Osteocyte (in vitro differentiated cells): ENCODE data around the gene AUP1. TPM values are rescaled to one million over a fixed set of nuclear protein-coding genes. Genes with fewer than 3 reads are reported as not detected.

Experiments
- DNase-seq: peaks from one replicate; pipeline ENCODE4 v3.0.0; 2021; ENCODE audit warnings: mixed read lengths; ENCODE audit not compliant: unreplicated experiment; ENCODE audit errors: extremely low spot score
- H3K27ac Mint-ChIP-seq: one replicate; pipeline ENCODE4 v1.8.0; 2021; ENCODE audit warnings: mild to moderate bottlenecking, mixed read lengths; ENCODE audit not compliant: unreplicated experiment
- H3K27me3 Mint-ChIP-seq: one replicate; pipeline ENCODE4 v1.8.0; 2021; ENCODE audit warnings: mixed read lengths; ENCODE audit not compliant: unreplicated experiment
- H3K36me3 Mint-ChIP-seq: one replicate; pipeline ENCODE4 v1.8.0; 2021; ENCODE audit warnings: mixed read lengths; ENCODE audit not compliant: unreplicated experiment
- H3K4me1 Mint-ChIP-seq: one replicate; pipeline ENCODE4 v1.8.0; 2021; ENCODE audit warnings: mixed read lengths; ENCODE audit not compliant: unreplicated experiment
- H3K4me3 Mint-ChIP-seq: one replicate; pipeline ENCODE4 v1.8.0; 2021; ENCODE audit warnings: mild to moderate bottlenecking, moderate library complexity, mixed read lengths; ENCODE audit not compliant: unreplicated experiment
- H3K9me3 Mint-ChIP-seq: one replicate; pipeline ENCODE4 v1.8.0; 2021; ENCODE audit warnings: mixed read lengths; ENCODE audit not compliant: unreplicated experiment
- CTCF ChIP-seq: fragments of 200-600 bp; sonication (generic); IDR thresholded peaks from 2 replicates; pipeline ENCODE4 v1.5.0; 2021; ENCODE audit warnings: antibody characterized with exemption, mild to moderate bottlenecking, moderate library complexity
- total RNA-seq: library from RNA; stranded (reverse); gene quantifications from 2 replicates; pipeline ENCODE4 v1.2.1, GENCODE V29; 2021

The AUP1 gene
- total RNA-seq, 1 donor from 2014 or later = 96.3 TPM

GRCh38 chr2:74576211-74576862 lies 46.8 kb upstream of the AUP1 start:
- no peak overlapping the region for H3K27ac Mint-ChIP-seq
- no peak for DNase-seq
- peaks cover 17% of the 10 kb centered on the region for H3K4me1 Mint-ChIP-seq
- H3K36me3 Mint-ChIP-seq = no peaks in the 10 kb centered on the region
- H3K27me3 Mint-ChIP-seq = no peaks in the 10 kb centered on the region
- H3K4me3 Mint-ChIP-seq = no peak overlapping the region
- H3K9me3 Mint-ChIP-seq = peaks cover 4% of the 10 kb centered on the region
- no peak for TF ChIP-seq CTCF

- H3K27ac Mint-ChIP-seq = no peak overlapping the region
- no peak overlapping the region for H3K4me3 Mint-ChIP-seq
- TF ChIP-seq CTCF = no peak
- no peak for DNase-seq
- no peaks in the 10 kb centered on the region for H3K27me3 Mint-ChIP-seq
- no peaks in the 10 kb centered on the region for H3K36me3 Mint-ChIP-seq
- H3K9me3 Mint-ChIP-seq = peaks cover 4% of the 10 kb centered on the region
- H3K4me1 Mint-ChIP-seq = peaks cover 17% of the 10 kb centered on the region
These were observed 45.8 kb upstream of the AUP1 start for GRCh38 chr2:74575320-74575719.

- H3K4me3 Mint-ChIP-seq = peak overlapping the region; percentile 67
- no peak for TF ChIP-seq CTCF
- no peak for DNase-seq
These were observed 44.4 kb upstream of the AUP1 start for GRCh38 chr2:74573747-74574562.

GRCh38 chr2:74572178-74572925 lies 42.8 kb upstream of the AUP1 start:
- DNase-seq = no peak
- Mint-ChIP-seq H3K36me3 (no peaks in the 10 kb centered on the region), H3K4me1 (peaks cover 33% of the 10 kb centered on the region), H3K9me3 (peaks cover 4% of the 10 kb centered on the region), H3K4me3 (no peak overlapping the region), H3K27me3 (no peaks in the 10 kb centered on the region), H3K27ac (no peak overlapping the region)
- no peak for TF ChIP-seq CTCF

More at GRCh38 chr2:74573747-74574562, 44.4 kb upstream of the AUP1 start:
- Mint-ChIP-seq H3K27ac (peak overlapping the region; percentile 87), H3K27me3 (no peaks in the 10 kb centered on the region), H3K9me3 (peaks cover 4% of the 10 kb centered on the region), H3K4me1 (peaks cover 17% of the 10 kb centered on the region), H3K36me3 (no peaks in the 10 kb centered on the region)

GRCh38 chr2:74571058-74571457 lies 41.6 kb upstream of the AUP1 start:
- peaks cover 4% of the 10 kb centered on the region for H3K9me3 Mint-ChIP-seq
- H3K27me3 Mint-ChIP-seq = no peaks in the 10 kb centered on the region
- no peak overlapping the region for H3K27ac Mint-ChIP-seq
- no peak for TF ChIP-seq CTCF
- H3K4me1 Mint-ChIP-seq = peaks cover 44% of the 10 kb centered on the region
- no peak for DNase-seq
- no peak overlapping the region for H3K4me3 Mint-ChIP-seq
- H3K36me3 Mint-ChIP-seq = no peaks in the 10 kb centered on the region
